ENCODE measurements around the gene GOT2. TPM values are rescaled to one million over a fixed set of nuclear protein-coding genes. Genes with fewer than 3 reads are reported as not detected.
"Not testable (repeated sequence)": the region's sequence is repeated elsewhere in the genome, so short reads cannot be mapped to it uniquely, and the experiment has no call there.

The GOT2 gene
- total RNA-seq, 1 donor = 29.9 TPM

DNA sequence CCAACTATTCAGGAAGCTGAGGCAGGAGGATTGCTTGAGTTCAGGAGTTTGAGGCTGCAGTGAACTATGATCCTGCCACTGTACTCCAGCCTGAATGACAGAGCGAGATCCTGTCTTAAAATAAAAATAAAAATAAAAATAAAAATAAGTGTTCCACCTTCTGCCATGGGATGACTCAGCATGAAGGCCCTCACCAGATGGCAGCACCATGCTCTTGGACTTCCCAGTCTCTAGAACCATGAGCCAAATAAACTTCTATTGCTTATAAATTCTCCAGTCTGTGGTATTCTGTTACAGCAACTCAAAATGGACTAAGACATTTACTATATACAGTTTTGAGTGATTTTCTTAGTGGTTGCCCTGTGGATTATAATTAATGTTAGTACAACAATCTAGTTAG lies 41.7 kb downstream of the GOT2 start:
- H3K4me3 ChIP-seq (ENCODE audit: low read depth, low read length) = no peak overlapping the region
- DNase-seq (ENCODE audit: low read depth) = no peak
- TF ChIP-seq, protein P1, sequence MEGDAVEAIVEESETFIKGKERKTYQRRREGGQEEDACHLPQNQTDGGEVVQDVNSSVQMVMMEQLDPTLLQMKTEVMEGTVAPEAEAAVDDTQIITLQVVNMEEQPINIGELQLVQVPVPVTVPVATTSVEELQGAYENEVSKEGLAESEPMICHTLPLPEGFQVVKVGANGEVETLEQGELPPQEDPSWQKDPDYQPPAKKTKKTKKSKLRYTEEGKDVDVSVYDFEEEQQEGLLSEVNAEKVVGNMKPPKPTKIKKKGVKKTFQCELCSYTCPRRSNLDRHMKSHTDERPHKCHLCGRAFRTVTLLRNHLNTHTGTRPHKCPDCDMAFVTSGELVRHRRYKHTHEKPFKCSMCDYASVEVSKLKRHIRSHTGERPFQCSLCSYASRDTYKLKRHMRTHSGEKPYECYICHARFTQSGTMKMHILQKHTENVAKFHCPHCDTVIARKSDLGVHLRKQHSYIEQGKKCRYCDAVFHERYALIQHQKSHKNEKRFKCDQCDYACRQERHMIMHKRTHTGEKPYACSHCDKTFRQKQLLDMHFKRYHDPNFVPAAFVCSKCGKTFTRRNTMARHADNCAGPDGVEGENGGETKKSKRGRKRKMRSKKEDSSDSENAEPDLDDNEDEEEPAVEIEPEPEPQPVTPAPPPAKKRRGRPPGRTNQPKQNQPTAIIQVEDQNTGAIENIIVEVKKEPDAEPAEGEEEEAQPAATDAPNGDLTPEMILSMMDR (IDR thresholded peaks at IDR 0.05; ENCODE audit: insufficient read depth, low read length) = no peak

DNA sequence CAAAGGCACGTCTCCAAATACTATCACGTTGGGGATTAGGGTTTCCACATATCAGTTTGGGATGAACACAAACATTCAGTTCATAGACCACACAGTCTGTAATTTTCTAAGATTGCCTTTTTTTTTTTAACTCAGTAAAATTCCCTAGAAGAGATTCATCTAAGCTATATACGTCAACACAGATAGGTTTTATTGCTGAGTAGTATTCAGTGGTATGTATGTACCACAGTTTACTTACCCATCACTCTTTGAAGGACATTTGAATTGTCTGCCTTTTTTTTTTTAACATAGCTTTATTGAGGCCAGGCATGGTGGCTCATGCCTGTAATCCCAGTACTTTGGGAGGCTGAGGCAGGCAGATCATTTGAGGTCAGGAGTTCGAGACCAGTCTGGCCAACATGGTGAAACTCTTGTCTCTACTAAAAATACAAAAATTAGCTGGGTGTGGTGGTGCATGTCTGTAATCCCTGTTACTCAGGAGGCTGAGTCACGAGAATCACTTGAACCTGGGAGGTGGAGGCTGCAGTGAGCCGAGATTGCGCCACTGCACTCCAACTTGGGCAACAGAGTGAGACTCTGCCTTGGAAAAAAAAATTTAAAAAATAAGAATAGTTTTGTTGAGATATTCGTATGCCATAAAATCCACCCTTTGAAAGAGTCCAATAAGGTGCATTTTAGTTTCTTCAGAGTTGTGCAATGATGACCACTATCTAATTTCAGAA lies 47.0 kb downstream of the GOT2 start:
- not testable (repeated sequence) for H3K4me3 ChIP-seq (ENCODE audit: low read depth, low read length)
- peak; percentile 20 for DNase-seq (ENCODE audit: low read depth)

DNA sequence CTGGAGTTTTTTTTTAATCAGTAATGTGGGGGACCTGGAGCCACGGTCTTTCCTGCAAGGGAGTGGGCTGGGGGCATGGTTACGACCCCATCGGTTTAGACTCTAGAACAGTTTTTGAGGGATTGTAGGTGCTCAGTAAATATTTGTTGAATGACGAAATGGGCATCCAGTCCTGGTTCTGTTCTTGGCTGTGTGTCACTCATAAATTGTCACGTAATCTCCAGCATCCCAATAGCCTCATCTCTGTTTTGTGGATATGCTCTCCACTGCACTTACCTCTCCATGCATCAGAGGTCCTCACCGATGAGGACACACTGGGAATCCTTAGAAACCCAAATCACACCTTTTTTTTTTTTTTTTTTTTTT lies 49.0 kb downstream of the GOT2 start:
- no peak for DNase-seq (ENCODE audit: low read depth)
- H3K4me3 ChIP-seq (ENCODE audit: low read depth, low read length) = no peak overlapping the region
- TF ChIP-seq, protein P1 (IDR thresholded peaks at IDR 0.05; ENCODE audit: insufficient read depth, low read length) = no peak

DNA sequence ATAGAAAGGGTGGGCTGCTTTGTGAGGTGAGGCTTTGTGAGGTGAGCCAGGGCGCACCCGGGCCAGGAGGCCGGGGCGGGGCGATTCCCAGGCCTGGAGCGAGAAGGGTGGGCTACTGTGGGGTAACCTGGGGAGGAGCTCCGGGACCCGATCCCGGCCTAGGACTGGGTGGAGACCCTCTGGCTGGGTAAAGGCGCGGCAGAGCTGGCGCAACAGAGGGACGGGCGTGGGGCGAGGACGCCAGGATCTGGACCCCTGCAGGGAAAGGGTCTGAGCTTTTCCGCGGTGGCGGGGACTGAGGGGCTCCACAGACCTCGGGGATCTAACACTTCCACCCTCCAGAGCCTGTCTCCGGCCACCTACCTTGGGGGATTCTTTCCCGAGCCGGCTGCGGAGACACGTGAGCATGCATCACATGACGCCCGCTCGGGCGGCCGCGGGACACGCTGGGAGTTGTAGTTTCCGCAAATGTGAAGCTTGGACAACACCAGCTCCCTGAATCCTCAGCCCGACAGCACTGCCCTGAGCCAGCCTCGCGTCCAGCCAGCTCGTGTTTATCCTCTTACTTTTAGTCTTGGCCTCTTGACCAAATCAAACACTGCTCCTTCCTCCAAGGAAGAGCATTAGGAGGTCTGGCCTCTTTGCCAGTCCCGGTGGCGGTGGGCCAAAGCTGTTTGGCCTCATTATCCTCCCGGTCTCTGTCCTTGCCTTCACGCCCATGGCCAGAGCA lies 49.6 kb downstream of the GOT2 start, which contains the start of gene SLC38A7:
Gene SLC38A7, minus strand, starts transcription at position 417 of the 730 bp plus-strand sequence. CDS start 4,644 bp downstream, outside the sequence.
- peak within 1 kb of the TSS; percentile 100 for H3K4me3 ChIP-seq (ENCODE audit: low read depth, low read length)
- TF ChIP-seq, protein P1 (IDR thresholded peaks at IDR 0.05; ENCODE audit: insufficient read depth, low read length) = no peak
- peak; percentile 82 for DNase-seq (ENCODE audit: low read depth)

DNA sequence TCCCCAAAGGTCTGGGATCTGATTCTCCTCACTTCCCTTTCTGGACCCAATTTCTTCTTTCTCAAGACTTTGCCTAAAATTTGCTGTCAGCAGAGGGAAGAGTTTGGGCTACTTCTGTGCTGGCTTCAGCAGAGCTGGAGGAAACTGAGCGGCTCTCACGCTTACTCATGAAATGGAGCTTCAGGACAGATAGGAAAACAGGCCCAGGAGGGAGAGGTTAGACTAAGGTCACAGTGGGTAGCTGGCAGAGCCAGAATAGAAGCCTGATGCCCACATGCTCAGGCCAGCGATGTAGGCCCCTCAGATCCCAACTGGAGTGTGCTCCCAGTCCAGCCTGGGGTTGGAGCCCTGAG lies 50.1 kb downstream of the GOT2 start:
- DNase-seq (ENCODE audit: low read depth) = peak; percentile 41
- TF ChIP-seq, protein P1 (IDR thresholded peaks at IDR 0.05; ENCODE audit: insufficient read depth, low read length) = no peak

DNA sequence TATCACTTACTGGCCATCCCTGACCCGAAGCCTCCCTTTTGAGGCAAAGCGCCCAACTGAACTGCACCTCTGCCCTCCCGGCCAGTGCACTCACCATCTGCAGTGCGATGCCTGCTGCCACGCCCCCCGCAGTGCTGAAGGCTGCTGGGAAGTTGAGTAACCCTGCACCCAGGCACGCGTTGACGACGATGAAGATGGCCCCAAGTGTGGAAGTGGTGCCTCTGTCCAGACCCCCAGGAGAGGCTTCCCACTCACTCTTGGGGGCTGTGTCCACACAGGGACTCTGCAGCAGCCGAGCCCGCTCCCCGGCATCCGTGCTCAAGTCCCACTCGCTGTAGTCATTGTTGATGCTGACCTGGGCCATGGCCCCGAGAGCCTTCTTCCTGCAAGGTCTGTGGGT lies 54.4 kb downstream of the GOT2 start:
- TF ChIP-seq, protein P1 (IDR thresholded peaks at IDR 0.05; ENCODE audit: insufficient read depth, low read length) = no peak
- no peak overlapping the region for H3K4me3 ChIP-seq (ENCODE audit: low read depth, low read length)
- DNase-seq (ENCODE audit: low read depth) = no peak

More for the DNA sequence above, 50.1 kb downstream of the GOT2 start:
- H3K4me3 ChIP-seq (ENCODE audit: low read depth, low read length) = peak overlapping the region; percentile 100

DNA sequence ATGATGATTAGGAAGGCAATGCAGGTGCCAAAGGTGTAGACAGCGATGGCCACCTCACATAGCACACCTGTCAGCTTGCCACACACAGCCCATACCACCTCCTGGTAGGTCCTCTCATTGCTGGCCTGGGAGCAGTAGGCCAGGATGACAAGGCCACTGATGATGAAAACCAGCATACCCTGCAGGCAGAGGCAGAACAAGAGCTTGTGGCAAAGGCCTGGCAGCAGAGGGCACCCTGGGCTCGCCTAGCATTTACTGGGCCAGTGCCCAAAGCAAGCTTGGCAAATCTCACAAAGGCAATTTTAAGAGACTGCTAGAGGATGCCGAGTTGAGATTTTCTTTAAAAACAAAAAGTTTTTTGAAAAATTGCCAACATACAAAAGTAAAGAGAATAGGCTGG lies 55.4 kb downstream of the GOT2 start:
- TF ChIP-seq, protein P1 (IDR thresholded peaks at IDR 0.05; ENCODE audit: insufficient read depth, low read length) = peak; percentile 23
- DNase-seq (ENCODE audit: low read depth) = peak; percentile 54
- no peak overlapping the region for H3K4me3 ChIP-seq (ENCODE audit: low read depth, low read length)
